Endothelial cell of umbilical vein (primary cell): ENCODE results near the gene ULK4. TPM values are rescaled to one million over a fixed set of nuclear protein-coding genes. Genes with fewer than 3 reads are reported as not detected.

Source experiments
- BruUV-seq: library from RNA; stranded (reverse); fragments of 400-500 nt; replicated peaks from 2 replicates; lab custom pipeline; 2021; lab: Mats Ljungman, UMichigan
- CTCF ChIA-PET: fragments of 300-600, 350-600 bp; sonication (Branson Sonifier 250); formaldehyde crosslinking; loops from one replicate; lab custom pipeline; 2021; ENCODE audit warnings: antibody characterized with exemption, inconsistent platforms; lab: Charles Lee
- POLR2A ChIA-PET: fragments of 300-600, 350-600 bp; sonication (Branson Sonifier 250); formaldehyde crosslinking; loops from one replicate; lab custom pipeline; 2021; ENCODE audit warnings: antibody characterized with exemption, inconsistent platforms; lab: Charles Lee
- DNase-seq: peaks from one replicate; pipeline ENCODE4 v3.0.0-alpha.2; 2011; ENCODE audit warnings: low read depth, low spot score
- FAIRE-seq: peaks from 2 replicates; lab custom pipeline; 2011; peaks lifted over from hg19 to GRCh38; lab: Jason Lieb, UNC
- H2AFZ ChIP-seq: 2 replicates; pipeline ENCODE4 v1.6.0; 2012; ENCODE audit warnings: low read depth, low read length, control low read depth, inconsistent platforms
- H3K27ac ChIP-seq: 2 replicates; pipeline ENCODE4 v1.5.1; 2011; ENCODE audit warnings: low read depth, mild to moderate bottlenecking, control low read depth, low read length, moderate library complexity; ENCODE audit not compliant: insufficient read depth
- H3K27me3 ChIP-seq, 2 experiments: 2 replicates each; pipeline versions ENCODE4 v1.6.0 to v1.6.1; 2011; ENCODE audit warnings: low read length in 2 of 2, mixed read lengths in 1 of 2; ENCODE audit not compliant: control insufficient read depth in 2 of 2, insufficient read depth in 2 of 2
- H3K36me3 ChIP-seq, 2 experiments: 2 replicates in 1 of 2; 3 replicates in 1 of 2; pipeline ENCODE4 v1.5.1; 2011; ENCODE audit warnings: low read length in 2 of 2, mild to moderate bottlenecking in 1 of 2, moderate library complexity in 1 of 2; ENCODE audit not compliant: control insufficient read depth in 2 of 2, insufficient read depth in 2 of 2; ENCODE audit errors: extremely low read depth in 1 of 2
- H3K4me1 ChIP-seq: 3 replicates; pipeline ENCODE4 v1.5.1; 2011; ENCODE audit warnings: mild to moderate bottlenecking, low read length; ENCODE audit not compliant: control insufficient read depth, insufficient read depth; ENCODE audit errors: extremely low read depth
- H3K4me2 ChIP-seq: 2 replicates; pipeline ENCODE4 v1.6.1; 2011; ENCODE audit warnings: low read length, control low read depth, mixed read lengths; ENCODE audit not compliant: insufficient read depth
- H3K4me3 ChIP-seq, 3 experiments: fragments of 200-600 bp in 1 of 3; sonication (generic), shearing (Covaris generic) in 1 of 3; replicated peaks in 1 of 3; 2 replicates each; pipeline ENCODE4 v1.5.1; 2011 to 2016; ENCODE audit warnings: control low read depth in 3 of 3, low read length in 3 of 3, mild to moderate bottlenecking in 2 of 3, inconsistent platforms in 1 of 3, low read depth in 1 of 3, moderate library complexity in 1 of 3; ENCODE audit not compliant: insufficient read depth in 1 of 3
- H3K79me2 ChIP-seq: 2 replicates; pipeline ENCODE4 v1.6.0; 2012; ENCODE audit warnings: low read length, inconsistent platforms; ENCODE audit not compliant: control insufficient read depth, insufficient read depth
- H3K9ac ChIP-seq: replicated peaks from 2 replicates; pipeline ENCODE3; 2011; ENCODE audit warnings: low read length, control low read depth; ENCODE audit not compliant: insufficient read depth; ENCODE audit errors: extremely low read depth
- H3K9me1 ChIP-seq: replicated peaks from 3 replicates; pipeline ENCODE4 v1.6.0; 2011; ENCODE audit warnings: mild to moderate bottlenecking, low read length; ENCODE audit not compliant: control insufficient read depth, insufficient read depth; ENCODE audit errors: extremely low read depth
- H3K9me3 ChIP-seq: replicated peaks from 2 replicates; pipeline ENCODE4 v1.5.1; 2012; ENCODE audit warnings: low read length, inconsistent platforms; ENCODE audit not compliant: control insufficient read depth, insufficient read depth
- H4K20me1 ChIP-seq: replicated peaks from 2 replicates; pipeline ENCODE3; 2011; ENCODE audit warnings: mild to moderate bottlenecking, low read length; ENCODE audit not compliant: control insufficient read depth, insufficient read depth; ENCODE audit errors: extremely low read depth
- EZH2 ChIP-seq: IDR thresholded peaks from 2 replicates; pipeline ENCODE4 v1.6.1; 2012; ENCODE audit warnings: borderline replicate concordance, low read depth, mild to moderate bottlenecking, moderate library complexity, low read length, inconsistent platforms; ENCODE audit not compliant: severe bottlenecking
- FOS ChIP-seq: IDR thresholded peaks from 2 replicates; pipeline ENCODE4 v1.6.1; 2011; ENCODE audit warnings: mild to moderate bottlenecking, low read length, moderate library complexity, borderline replicate concordance; ENCODE audit not compliant: insufficient read depth
- GATA2 ChIP-seq: IDR thresholded peaks from 2 replicates; pipeline ENCODE4 v1.7.0; 2011; ENCODE audit warnings: low read depth, mild to moderate bottlenecking, moderate library complexity, mixed read lengths, low read length; ENCODE audit not compliant: insufficient read length, insufficient read depth
- JUN ChIP-seq: IDR thresholded peaks from 2 replicates; pipeline ENCODE4 v1.6.1; 2011; ENCODE audit warnings: borderline replicate concordance, low read depth; ENCODE audit not compliant: insufficient read length, insufficient read depth
- MYC ChIP-seq: IDR thresholded peaks from one replicate; pipeline ENCODE4 v1.6.1; 2011; ENCODE audit warnings: mild to moderate bottlenecking, low read depth, low read length
- POLR2A ChIP-seq: IDR thresholded peaks from 2 replicates; pipeline ENCODE4 v1.6.1; 2012; ENCODE audit warnings: low read depth, mild to moderate bottlenecking, control low read depth, low read length
- dilution Hi-C: fragments of 300-500 bp; cut with MboI; formaldehyde crosslinking; loops from one replicate; pipeline ENCODE4 v1.15.0; 2019; ENCODE audit warnings: low sequenced_read_pairs; ENCODE audit not compliant: extremely low pct_ligation_motif_present
- intact Hi-C: fragments of 100-400 bp; cut with micrococcal nuclease; formaldehyde crosslinking; loops from one replicate; pipeline ENCODE4 v1.10.0; 2022
- polyA plus RNA-seq, 4 experiments: library from polyadenylated mRNA; depleted of rRNA in 3 of 4; stranded (reverse) in 3 of 4; unstranded in 1 of 4; fragments of >200 nt; gene quantifications; 2 replicates each; pipeline versions ENCODE4 v1.2.1 to v1.2.3, GENCODE V29; 2011 to 2012; ENCODE audit warnings: missing spikeins in 1 of 4
- total RNA-seq: library from RNA; stranded (reverse); gene quantifications from 2 replicates; pipeline ENCODE4 v1.2.3, GENCODE V29; 2021
- TF ChIP-seq, protein P1 (sequence below), 2 donors: IDR thresholded peaks; 1 replicate in 1 of 2; 2 replicates in 1 of 2; pipeline ENCODE4 v1.5.1; 2011; ENCODE audit warnings: low read length in 2 of 2, mild to moderate bottlenecking in 2 of 2, moderate library complexity in 2 of 2, control low read depth in 1 of 2, inconsistent platforms in 1 of 2, low read depth in 1 of 2; ENCODE audit not compliant: insufficient read depth in 1 of 2; ENCODE audit errors: extremely low read depth in 1 of 2
- TF ChIP-seq, protein P2 (sequence below): IDR thresholded peaks from 2 replicates; pipeline ENCODE4 v1.6.1; 2011; ENCODE audit not compliant: insufficient read depth, insufficient read length

Gene ULK4
- total and polyA plus RNA-seq, 2 donors (not counting 3 experiments of a cell fraction or from before 2014, with no cell fraction given), result 3.3 to 16.0 TPM

GRCh38 chr3:41579861-41580260 is 382.0 kb downstream of the ULK4 start:
- Histone ChIP-seq H3K27me3 (no peaks in the 10 kb centered on the region), H3K79me2 (no peaks in the 10 kb centered on the region), H3K36me3 (no peaks in the 10 kb centered on the region), H3K27ac (no peak overlapping the region), H4K20me1 (no peaks in the 10 kb centered on the region), H3K9ac (no peak overlapping the region), H2AFZ (no peak overlapping the region), H3K9me1 (no peaks in the 10 kb centered on the region), H3K4me2 (no peak overlapping the region), H3K4me3 (no peak overlapping the region), H3K4me1 (no peaks in the 10 kb centered on the region), H3K9me3 (no peaks in the 10 kb centered on the region)
- POLR2A ChIA-PET, result no interaction called here
- BruUV-seq, result no TSS peak
- dilution Hi-C loops (no loop called here), intact Hi-C loops (no loop called here)
- CTCF ChIA-PET, result no interaction called here
- TF ChIP-seq GATA2, result no peak
- TF ChIP-seq, protein P1, sequence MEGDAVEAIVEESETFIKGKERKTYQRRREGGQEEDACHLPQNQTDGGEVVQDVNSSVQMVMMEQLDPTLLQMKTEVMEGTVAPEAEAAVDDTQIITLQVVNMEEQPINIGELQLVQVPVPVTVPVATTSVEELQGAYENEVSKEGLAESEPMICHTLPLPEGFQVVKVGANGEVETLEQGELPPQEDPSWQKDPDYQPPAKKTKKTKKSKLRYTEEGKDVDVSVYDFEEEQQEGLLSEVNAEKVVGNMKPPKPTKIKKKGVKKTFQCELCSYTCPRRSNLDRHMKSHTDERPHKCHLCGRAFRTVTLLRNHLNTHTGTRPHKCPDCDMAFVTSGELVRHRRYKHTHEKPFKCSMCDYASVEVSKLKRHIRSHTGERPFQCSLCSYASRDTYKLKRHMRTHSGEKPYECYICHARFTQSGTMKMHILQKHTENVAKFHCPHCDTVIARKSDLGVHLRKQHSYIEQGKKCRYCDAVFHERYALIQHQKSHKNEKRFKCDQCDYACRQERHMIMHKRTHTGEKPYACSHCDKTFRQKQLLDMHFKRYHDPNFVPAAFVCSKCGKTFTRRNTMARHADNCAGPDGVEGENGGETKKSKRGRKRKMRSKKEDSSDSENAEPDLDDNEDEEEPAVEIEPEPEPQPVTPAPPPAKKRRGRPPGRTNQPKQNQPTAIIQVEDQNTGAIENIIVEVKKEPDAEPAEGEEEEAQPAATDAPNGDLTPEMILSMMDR (IDR thresholded peaks at IDR 0.05; ENCODE audit: extremely low read depth in 1 of 2, insufficient read depth in 1 of 2, low read depth in 1 of 2, low read length in 2 of 2), result no peak
- no peak for TF ChIP-seq EZH2
- TF ChIP-seq FOS, result no peak
- TF ChIP-seq, protein P2, sequence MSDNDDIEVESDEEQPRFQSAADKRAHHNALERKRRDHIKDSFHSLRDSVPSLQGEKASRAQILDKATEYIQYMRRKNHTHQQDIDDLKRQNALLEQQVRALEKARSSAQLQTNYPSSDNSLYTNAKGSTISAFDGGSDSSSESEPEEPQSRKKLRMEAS, result no peak
- TF ChIP-seq JUN, result no peak
- TF ChIP-seq POLR2A, result no peak
- TF ChIP-seq MYC, result no peak
- FAIRE-seq (no peak), DNase-seq (no peak)
